GM12891 (cell line): ENCODE measurements around the gene STIL.

ENCODE experiments used
- PAX5 ChIP-seq: IDR thresholded peaks from 2 replicates; pipeline ENCODE4 v1.6.1; 2011; ENCODE audit warnings: low read length, moderate library complexity, mild to moderate bottlenecking; ENCODE audit not compliant: insufficient read depth, severe bottlenecking
- POLR2A ChIP-seq: IDR thresholded peaks from 2 replicates; pipeline ENCODE4 v1.6.1; 2011; ENCODE audit warnings: low read depth, low read length, control low read depth
- POLR2AphosphoS5 ChIP-seq: IDR thresholded peaks from 2 replicates; pipeline ENCODE4 v1.6.1; 2011; ENCODE audit warnings: low read depth, low read length, control low read depth
- POU2F2 ChIP-seq: IDR thresholded peaks from 2 replicates; pipeline ENCODE4 v1.6.1; 2011; ENCODE audit warnings: low read depth, mild to moderate bottlenecking, control low read depth, low read length, moderate library complexity
- SPI1 ChIP-seq: IDR thresholded peaks from 2 replicates; pipeline ENCODE4 v1.6.1; 2011; ENCODE audit warnings: low read depth, low read length, control low read depth
- TAF1 ChIP-seq: IDR thresholded peaks from 2 replicates; pipeline ENCODE4 v1.6.1; 2011; ENCODE audit warnings: low read depth, low read length, control low read depth

DNA sequence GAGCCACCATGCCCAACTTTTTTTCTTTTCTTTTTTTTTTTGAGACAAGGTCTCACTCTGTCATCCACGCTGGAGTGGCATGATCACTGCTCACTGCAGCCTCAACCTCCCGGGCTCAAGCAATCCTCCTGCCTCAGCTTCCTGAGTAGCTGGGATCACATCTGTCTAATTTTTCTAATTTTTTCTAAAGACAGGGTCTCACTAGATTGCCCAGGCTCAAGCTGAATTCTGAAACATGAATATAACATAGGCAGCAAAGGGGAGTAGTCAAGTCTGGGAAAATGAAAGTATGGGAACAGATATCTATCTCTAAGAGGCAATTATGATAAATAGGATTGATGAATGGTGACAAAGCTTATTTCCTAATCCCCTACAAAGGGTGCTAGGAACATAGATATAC is 12.3 kb upstream of the STIL start:
- TF ChIP-seq PAX5 (no peak), POLR2AphosphoS5 (no peak), POLR2A (no peak), TAF1 (no peak), SPI1 (no peak), POU2F2 (no peak)
